H1 (cell line): Measurements from ENCODE around the gene GID4. TPM values are rescaled to one million over a fixed set of nuclear protein-coding genes. Genes with fewer than 3 reads are reported as not detected.

Experiments
- CTCF ChIA-PET: fragments of 300-600 bp; sonication (Branson Sonifier 250); formaldehyde crosslinking; loops from one replicate; lab custom pipeline; 2021; ENCODE audit not compliant: partially characterized antibody; lab: Charles Lee
- POLR2A ChIA-PET: fragments of 300-600 bp; sonication (Branson Sonifier 250); formaldehyde crosslinking; loops from one replicate; lab custom pipeline; 2021; ENCODE audit warnings: inconsistent platforms; ENCODE audit not compliant: partially characterized antibody; lab: Charles Lee
- DNase-seq, 2 experiments: peaks; one replicate each; pipeline versions ENCODE4 v3.0.0 to v3.0.0-alpha.2; 2010 to 2022; ENCODE audit warnings: low spot score in 2 of 2, low read depth in 1 of 2, mixed read lengths in 1 of 2
- FAIRE-seq: peaks from 2 replicates; lab custom pipeline; 2011; peaks lifted over from hg19 to GRCh38; lab: Jason Lieb, UNC
- H2AFZ ChIP-seq: 2 replicates; pipeline ENCODE4 v1.8.1; 2012; ENCODE audit warnings: low read length, inconsistent platforms
- H2AK5ac ChIP-seq: 2 replicates; pipeline ENCODE4 v1.6.1; 2013; ENCODE audit warnings: low read depth, low read length
- H2BK120ac ChIP-seq: replicated peaks from 2 replicates; pipeline ENCODE3; 2013; ENCODE audit warnings: low read depth, low read length, inconsistent platforms
- H2BK12ac ChIP-seq: 2 replicates; pipeline ENCODE4 v1.6.1; 2013; ENCODE audit warnings: low read depth, low read length
- H2BK15ac ChIP-seq: 2 replicates; pipeline ENCODE4 v1.6.1; 2013; ENCODE audit warnings: low read length
- H2BK20ac ChIP-seq: 2 replicates; pipeline ENCODE4 v1.6.1; 2013; ENCODE audit warnings: low read length
- H2BK5ac ChIP-seq: 2 replicates; pipeline ENCODE4 v1.6.1; 2013; ENCODE audit warnings: low read depth, low read length
- H3K14ac ChIP-seq: 2 replicates; pipeline ENCODE4 v1.6.1; 2013; ENCODE audit warnings: inconsistent platforms; ENCODE audit not compliant: insufficient read length
- H3K18ac ChIP-seq: 2 replicates; pipeline ENCODE4 v1.6.1; 2013; ENCODE audit warnings: low read length; ENCODE audit errors: extremely low read depth
- H3K23ac ChIP-seq: 2 replicates; pipeline ENCODE4 v1.6.1; 2013; ENCODE audit warnings: inconsistent platforms; ENCODE audit not compliant: insufficient read length
- H3K23me2 ChIP-seq: 2 replicates; pipeline ENCODE4 v1.6.1; 2013; ENCODE audit warnings: low read depth, low read length
- H3K27ac ChIP-seq: 2 replicates; pipeline ENCODE4 v1.6.1; 2011; ENCODE audit warnings: low read depth, low read length, inconsistent platforms
- H3K27me3 ChIP-seq, 4 experiments: replicated peaks in 1 of 4; 1 replicate in 1 of 4; 2 replicates in 3 of 4; pipeline versions ENCODE4 v1.6.1 to v1.8.1; 2011 to 2013; ENCODE audit warnings: low read length in 3 of 4, mild to moderate bottlenecking in 3 of 4, inconsistent platforms in 2 of 4, mixed read lengths in 2 of 4, moderate library complexity in 1 of 4; ENCODE audit not compliant: control insufficient read depth in 3 of 4, insufficient read depth in 3 of 4; ENCODE audit errors: extremely low read depth in 1 of 4
- H3K36me3 ChIP-seq, 4 experiments: 2 replicates each; pipeline versions ENCODE4 v1.6.1 to v1.8.1; 2011 to 2013; ENCODE audit warnings: mild to moderate bottlenecking in 4 of 4, low read length in 3 of 4, moderate library complexity in 2 of 4, control low read depth in 1 of 4, inconsistent platforms in 1 of 4; ENCODE audit not compliant: insufficient read depth in 4 of 4, control insufficient read depth in 2 of 4
- H3K4ac ChIP-seq: replicated peaks from 2 replicates; pipeline ENCODE3; 2013; ENCODE audit warnings: low read length, low read depth, mixed read lengths, inconsistent platforms; ENCODE audit not compliant: insufficient read length
- H3K4me1 ChIP-seq, 4 experiments: replicated peaks in 1 of 4; 1 replicate in 1 of 4; 2 replicates in 3 of 4; pipeline versions ENCODE4 v1.6.1 to v1.8.1; 2011 to 2013; ENCODE audit warnings: low read length in 3 of 4, inconsistent platforms in 2 of 4, mixed read lengths in 1 of 4; ENCODE audit not compliant: insufficient read depth in 4 of 4, control insufficient read depth in 3 of 4
- H3K4me2 ChIP-seq, 2 experiments: 2 replicates each; pipeline versions ENCODE4 v1.6.1 to v1.8.1; 2011 to 2013; ENCODE audit warnings: low read depth in 2 of 2, low read length in 2 of 2, control low read depth in 1 of 2, inconsistent platforms in 1 of 2, mild to moderate bottlenecking in 1 of 2; ENCODE audit not compliant: insufficient read depth in 1 of 2
- H3K4me3 ChIP-seq, 4 experiments: fragments of 200-600, 300-600 bp in 1 of 4; sonication (generic), shearing (Covaris generic), sonication (Bioruptor Twin) in 1 of 4; 2 replicates each; pipeline versions ENCODE4 v1.5.1 to v1.8.1; 2011 to 2016; ENCODE audit warnings: low read length in 4 of 4, low read depth in 3 of 4, control low read depth in 2 of 4, inconsistent platforms in 2 of 4, mild to moderate bottlenecking in 2 of 4, mixed read lengths in 1 of 4, moderate library complexity in 1 of 4; ENCODE audit not compliant: insufficient read depth in 2 of 4; ENCODE audit errors: extremely low read depth in 1 of 4
- H3K56ac ChIP-seq: replicated peaks from 2 replicates; pipeline ENCODE3; 2013; ENCODE audit warnings: low read depth, mild to moderate bottlenecking, mixed read lengths, low read length, inconsistent platforms; ENCODE audit not compliant: insufficient read length
- H3K79me1 ChIP-seq: 2 replicates; pipeline ENCODE4 v1.6.1; 2013; ENCODE audit warnings: low read depth, low read length, control low read depth
- H3K79me2 ChIP-seq, 2 experiments: 2 replicates each; pipeline versions ENCODE4 v1.6.1 to v1.8.1; 2012 to 2013; ENCODE audit warnings: low read length in 2 of 2, mild to moderate bottlenecking in 2 of 2, inconsistent platforms in 1 of 2; ENCODE audit not compliant: insufficient read depth in 2 of 2, control insufficient read depth in 1 of 2
- H3K9ac ChIP-seq, 4 experiments: replicated peaks in 1 of 4; 1 replicate in 1 of 4; 2 replicates in 3 of 4; pipeline versions ENCODE4 v1.6.1 to v1.8.1; 2011 to 2013; ENCODE audit warnings: low read depth in 3 of 4, low read length in 3 of 4, control low read depth in 2 of 4, mild to moderate bottlenecking in 2 of 4, moderate library complexity in 2 of 4, inconsistent platforms in 1 of 4; ENCODE audit errors: extremely low read depth in 1 of 4
- H3K9me3 ChIP-seq, 2 experiments: 2 replicates each; pipeline versions ENCODE4 v1.6.1 to v1.8.1; 2012 to 2013; ENCODE audit warnings: mild to moderate bottlenecking in 2 of 2, moderate library complexity in 2 of 2, control low read depth in 1 of 2, inconsistent platforms in 1 of 2, low read depth in 1 of 2, low read length in 1 of 2, mixed read lengths in 1 of 2; ENCODE audit not compliant: insufficient read depth in 2 of 2
- H4K20me1 ChIP-seq, 2 experiments: replicated peaks in 1 of 2; 2 replicates each; pipeline versions ENCODE3 to v1.8.1; 2011 to 2013; ENCODE audit warnings: inconsistent platforms in 2 of 2, low read length in 2 of 2, mild to moderate bottlenecking in 1 of 2; ENCODE audit not compliant: insufficient read depth in 2 of 2, control insufficient read depth in 1 of 2
- H4K5ac ChIP-seq: 2 replicates; pipeline ENCODE4 v1.6.1; 2013; ENCODE audit warnings: low read length, low read depth, mixed read lengths, inconsistent platforms; ENCODE audit not compliant: insufficient read length
- H4K8ac ChIP-seq: 2 replicates; pipeline ENCODE4 v1.8.0; 2013; ENCODE audit warnings: mild to moderate bottlenecking, moderate library complexity, low read length, inconsistent platforms; ENCODE audit not compliant: insufficient read depth; ENCODE audit errors: extremely low read depth
- H4K91ac ChIP-seq: replicated peaks from 2 replicates; pipeline ENCODE3; 2013; ENCODE audit warnings: low read length, mixed read lengths, inconsistent platforms; ENCODE audit not compliant: insufficient read length
- CTCF ChIP-seq, 3 experiments: IDR thresholded peaks; 1 replicate in 2 of 3; 2 replicates in 1 of 3; pipeline versions ENCODE4 v1.5.1 to v1.6.1; 2011; ENCODE audit warnings: low read length in 3 of 3, mild to moderate bottlenecking in 3 of 3, inconsistent platforms in 2 of 3, low read depth in 1 of 3, moderate library complexity in 1 of 3; ENCODE audit not compliant: insufficient read depth in 1 of 3; ENCODE audit errors: control extremely low read depth in 1 of 3
- MAX ChIP-seq: IDR thresholded peaks from 2 replicates; pipeline ENCODE4 v1.6.1; 2012; ENCODE audit warnings: inconsistent platforms
- RAD21 ChIP-seq, 2 experiments: IDR thresholded peaks in 1 of 2; conservative IDR thresholded peaks in 1 of 2; 2 replicates each; pipeline ENCODE4 v1.6.1; 2011; ENCODE audit warnings: low read depth in 2 of 2, low read length in 2 of 2, improper control_type of control experiment in 1 of 2, inconsistent platforms in 1 of 2, mild to moderate bottlenecking in 1 of 2, moderate library complexity in 1 of 2
- WGBS, 2 experiments: shearing (Covaris generic) in 1 of 2; methylation state at CpG; one replicate each; pipeline versions ENCODE4 v1.1.6 to v1.1.7; 2013 to 2015; ENCODE audit warnings: low lambda C conversion rate in 2 of 2, mixed read lengths in 2 of 2, inconsistent platforms in 1 of 2, low coverage in 1 of 2, missing lambda C conversion rate in 1 of 2; ENCODE audit not compliant: insufficient replicate concordance in 2 of 2, insufficient coverage in 1 of 2, insufficient read length in 1 of 2; ENCODE audit errors: extremely low coverage in 1 of 2, missing lambda C conversion rate in 1 of 2; 5-methylcytosine and 5-hydroxymethylcytosine counted together
- polyA plus RNA-seq, 7 experiments: library from polyadenylated mRNA; depleted of rRNA in 3 of 7; stranded (reverse) in 5 of 7; unstranded in 2 of 7; fragments of >200 nt in 5 of 7; fragments of 200-250 nt in 2 of 7; gene quantifications; 1 replicate in 5 of 7; 2 replicates in 1 of 7; 4 replicates in 1 of 7; pipeline versions ENCODE4 v1.2.1 to v1.2.3, GENCODE V29; 2011 to 2013; ENCODE audit warnings: missing spikeins in 2 of 7, mixed read lengths in 2 of 7
- total RNA-seq: library from RNA; stranded (reverse); fragmentation: NEBNext Ultra II Directional; extraction: Animal tissue kit (Norgen Biotek cat#: 25700); gene quantifications from 2 replicates; pipeline ENCODE4 v1.2.1, GENCODE V29; 2021

The GID4 gene
- total and polyA plus RNA-seq, 2 of the 8 experiments (the other 6 are each of a cell fraction or from before 2014, with no cell fraction given), result 5.6 to 15.0 TPM

- Histone ChIP-seq H3K18ac (no peak overlapping the region), H3K4me1 (peaks cover 0 to 4% (median 2%) of the 10 kb centered on the region in 4 experiments; a peak in 6 of 7 replicates), H2BK5ac (no peak overlapping the region), H3K36me3 (peaks cover 0 to 8% (median 4%) of the 10 kb centered on the region in 4 experiments; a peak in 2 of 8 replicates), H3K23me2 (peaks cover 6% of the 10 kb centered on the region), H3K4ac (no peak overlapping the region), H3K4me2 (no peak overlapping the region), H3K9ac (no peak overlapping the region), H3K27me3 (peaks cover 0 to 6% (median 3%) of the 10 kb centered on the region in 4 experiments; a peak in 2 of 7 replicates), H3K56ac (no peak overlapping the region), H2AK5ac (no peak overlapping the region), H4K8ac (no peak overlapping the region), H2BK120ac (no peak overlapping the region), H2BK20ac (no peak overlapping the region), H3K23ac (no peak overlapping the region), H3K9me3 (no peaks in the 10 kb centered on the region), H3K79me1 (no peaks in the 10 kb centered on the region; the same call in 1 of the 2 replicates), H2BK15ac (no peak overlapping the region), H3K14ac (no peak overlapping the region), H4K5ac (no peak overlapping the region), H3K79me2 (peaks cover 0 to 11% of the 10 kb centered on the region in 2 experiments; a peak in 1 of 4 replicates), H2BK12ac (no peak overlapping the region), H3K4me3 (no peak overlapping the region), H4K20me1 (peaks cover 4 to 5% of the 10 kb centered on the region in 2 experiments), H2AFZ (no peak overlapping the region), H3K27ac (no peak overlapping the region), H4K91ac (no peak overlapping the region)
- DNase-seq (no peak), FAIRE-seq (peak; percentile 52)
- TF ChIP-seq CTCF (IDR thresholded peaks at IDR 0.05; ENCODE audit: control extremely low read depth in 1 of 3, insufficient read depth in 1 of 3, low read depth in 1 of 3, low read length in 3 of 3) (peak in 1 of 3 experiments; percentile 18; a peak in 1 of 4 replicates), RAD21 (IDR thresholded peaks at IDR 0.05 in 1 of 2, conservative IDR thresholded peaks at IDR 0.05 in 1 of 2; ENCODE audit: low read depth in 2 of 2, low read length in 2 of 2) (peak; percentile 15 to 16; a peak in 1 of 4 replicates), MAX (no peak)
- ChIA-PET POLR2A (no interaction called here), CTCF (interaction anchor here (0.8 kb wide), 1 partner anchor 51 kb away, joined by 3 read pairs; no protein-coding TSS in a partner anchor)
- 77% methylated on average over 1 of the region's 1 CpG; no CpG with 5 or more reads in 1 of the 2 experiments for WGBS, 2 experiments
Measured at GRCh38 chr17:18043491-18043890, 4.3 kb downstream of the GID4 start.
